GM12878 (cell line): Measurements from ENCODE around the gene PDE7B. TPM values are rescaled to one million over a fixed set of nuclear protein-coding genes. Genes with fewer than 3 reads are reported as not detected.

Experiments used
- CEBPZ ChIP-seq: fragments of 150-350 bp; IDR thresholded peaks from 2 replicates; pipeline ENCODE4 v1.6.1; 2016; ENCODE audit warnings: low read depth, low read length
- KLF5 ChIP-seq: fragments of 450-650 bp; IDR thresholded peaks from 2 replicates; pipeline ENCODE4 v1.6.1; 2014; ENCODE audit warnings: mild to moderate bottlenecking; ENCODE audit not compliant: partially characterized antibody
- LARP7 ChIP-seq: fragments of 450-650 bp; IDR thresholded peaks from 2 replicates; pipeline ENCODE4 v1.6.1; 2017; ENCODE audit warnings: mild to moderate bottlenecking
- MTA2 ChIP-seq: fragments of 450-650 bp; IDR thresholded peaks from 2 replicates; pipeline ENCODE4 v1.6.1; 2016; ENCODE audit warnings: low read depth, mild to moderate bottlenecking, moderate library complexity
- SREBF1 ChIP-seq: IDR thresholded peaks from 2 replicates; pipeline ENCODE4 v1.6.1; 2012; ENCODE audit warnings: mild to moderate bottlenecking, low read length
- SRF ChIP-seq, 2 experiments: IDR thresholded peaks; 2 replicates each; pipeline ENCODE4 v1.6.1; 2011; ENCODE audit warnings: low read depth in 2 of 2, low read length in 2 of 2, mild to moderate bottlenecking in 1 of 2, moderate library complexity in 1 of 2
- SUPT20H ChIP-seq: IDR thresholded peaks from 2 replicates; pipeline ENCODE4 v1.6.1; 2011; ENCODE audit warnings: low read depth, mild to moderate bottlenecking, low read length, moderate library complexity, borderline replicate concordance; ENCODE audit not compliant: control insufficient read depth
- TBL1XR1 ChIP-seq: IDR thresholded peaks from 2 replicates; pipeline ENCODE4 v1.6.1; 2012; ENCODE audit warnings: low read depth, low read length, improper control_type of control experiment
- ZNF622 ChIP-seq: fragments of 450-650 bp; IDR thresholded peaks from 2 replicates; pipeline ENCODE4 v1.6.1; 2017; ENCODE audit warnings: mild to moderate bottlenecking, inconsistent platforms
- polyA plus RNA-seq, 11 experiments: library from polyadenylated mRNA; depleted of rRNA in 4 of 11; unstranded in 6 of 11; stranded (reverse) in 5 of 11; fragments of >200 nt; fragmentation: Nextera tagmentation in 4 of 11; fragmentation: Illumina TruSeq in 1 of 11; extraction: Ambion mirVana in 4 of 11; extraction: Trizol in 1 of 11; gene quantifications; 1 replicate in 1 of 11; 2 replicates in 10 of 11; pipeline versions ENCODE4 v1.2.1 to v1.2.3, GENCODE V29; 2011 to 2016; ENCODE audit warnings: inconsistent platforms in 2 of 11, missing spikeins in 2 of 11, low read depth in 1 of 11
- total RNA-seq, 4 experiments: library from RNA; depleted of rRNA in 3 of 4; stranded (reverse); fragments of >200 nt in 3 of 4; fragmentation: Illumina TruSeq in 1 of 4; extraction: Trizol in 1 of 4; gene quantifications; 2 replicates each; pipeline versions ENCODE4 v1.2.1 to v1.2.3, GENCODE V29; 2013 to 2021
- TF ChIP-seq, protein P1 (sequence below): fragments of 450-650 bp; formaldehyde crosslinking; IDR thresholded peaks from 2 replicates; pipeline ENCODE4 v1.5.0; 2022; ENCODE audit warnings: mild to moderate bottlenecking, missing genetic modification characterization
- TF ChIP-seq, protein P2 (sequence below): fragments of 450-650 bp; IDR thresholded peaks from 2 replicates; pipeline ENCODE4 v1.6.1; 2018; ENCODE audit warnings: borderline replicate concordance, mild to moderate bottlenecking; ENCODE audit not compliant: partially characterized antibody
- TF ChIP-seq, protein P3 (sequence below): IDR thresholded peaks from 2 replicates; pipeline ENCODE4 v1.6.1; 2012; ENCODE audit warnings: low read length, inconsistent platforms
- TF ChIP-seq, protein P4 (sequence below): fragments of 450-650 bp; IDR thresholded peaks from 2 replicates; pipeline ENCODE4 v1.6.1; 2017; ENCODE audit warnings: mild to moderate bottlenecking, moderate library complexity

The PDE7B gene
- total and polyA plus RNA-seq, 10 of the 15 experiments (the other 5 are each of a cell fraction or from before 2014, with no cell fraction given), result not detected

DNA sequence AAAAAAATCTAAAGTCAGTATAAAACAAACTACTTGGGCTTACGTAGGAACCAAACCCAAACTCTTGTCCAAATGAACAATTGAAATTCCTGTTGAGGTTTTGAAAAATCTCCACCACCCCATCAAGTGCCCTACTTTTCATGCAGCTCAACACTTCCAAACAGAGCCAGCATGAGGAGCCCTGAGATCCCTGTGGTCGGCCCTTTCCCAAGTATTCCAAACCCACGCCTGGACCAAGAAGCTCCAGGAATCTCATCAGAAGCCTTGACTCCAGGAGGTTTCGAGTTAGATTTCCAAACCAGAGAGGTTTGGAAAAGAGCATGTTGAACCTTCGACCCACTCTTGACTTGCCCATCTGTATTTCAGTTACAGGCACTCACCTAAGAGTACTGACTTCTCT, 219.3 kb downstream of the PDE7B start (continued):
- TF ChIP-seq CEBPZ, result no peak
- TF ChIP-seq MTA2, result no peak
- no peak for TF ChIP-seq ZNF622
- TF ChIP-seq SRF (IDR thresholded peaks at IDR 0.05; ENCODE audit: low read depth in 2 of 2, low read length in 2 of 2), result no peak
- TF ChIP-seq, protein P1, sequence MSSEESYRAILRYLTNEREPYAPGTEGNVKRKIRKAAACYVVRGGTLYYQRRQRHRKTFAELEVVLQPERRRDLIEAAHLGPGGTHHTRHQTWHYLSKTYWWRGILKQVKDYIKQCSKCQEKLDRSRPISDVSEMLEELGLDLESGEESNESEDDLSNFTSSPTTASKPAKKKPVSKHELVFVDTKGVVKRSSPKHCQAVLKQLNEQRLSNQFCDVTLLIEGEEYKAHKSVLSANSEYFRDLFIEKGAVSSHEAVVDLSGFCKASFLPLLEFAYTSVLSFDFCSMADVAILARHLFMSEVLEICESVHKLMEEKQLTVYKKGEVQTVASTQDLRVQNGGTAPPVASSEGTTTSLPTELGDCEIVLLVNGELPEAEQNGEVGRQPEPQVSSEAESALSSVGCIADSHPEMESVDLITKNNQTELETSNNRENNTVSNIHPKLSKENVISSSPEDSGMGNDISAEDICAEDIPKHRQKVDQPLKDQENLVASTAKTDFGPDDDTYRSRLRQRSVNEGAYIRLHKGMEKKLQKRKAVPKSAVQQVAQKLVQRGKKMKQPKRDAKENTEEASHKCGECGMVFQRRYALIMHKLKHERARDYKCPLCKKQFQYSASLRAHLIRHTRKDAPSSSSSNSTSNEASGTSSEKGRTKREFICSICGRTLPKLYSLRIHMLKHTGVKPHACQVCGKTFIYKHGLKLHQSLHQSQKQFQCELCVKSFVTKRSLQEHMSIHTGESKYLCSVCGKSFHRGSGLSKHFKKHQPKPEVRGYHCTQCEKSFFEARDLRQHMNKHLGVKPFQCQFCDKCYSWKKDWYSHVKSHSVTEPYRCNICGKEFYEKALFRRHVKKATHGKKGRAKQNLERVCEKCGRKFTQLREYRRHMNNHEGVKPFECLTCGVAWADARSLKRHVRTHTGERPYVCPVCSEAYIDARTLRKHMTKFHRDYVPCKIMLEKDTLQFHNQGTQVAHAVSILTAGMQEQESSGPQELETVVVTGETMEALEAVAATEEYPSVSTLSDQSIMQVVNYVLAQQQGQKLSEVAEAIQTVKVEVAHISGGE (CRISPR knock-in tag), result no peak
- no peak for TF ChIP-seq KLF5
- TF ChIP-seq TBL1XR1, result no peak
- no peak for TF ChIP-seq SUPT20H
- TF ChIP-seq, protein P2, sequence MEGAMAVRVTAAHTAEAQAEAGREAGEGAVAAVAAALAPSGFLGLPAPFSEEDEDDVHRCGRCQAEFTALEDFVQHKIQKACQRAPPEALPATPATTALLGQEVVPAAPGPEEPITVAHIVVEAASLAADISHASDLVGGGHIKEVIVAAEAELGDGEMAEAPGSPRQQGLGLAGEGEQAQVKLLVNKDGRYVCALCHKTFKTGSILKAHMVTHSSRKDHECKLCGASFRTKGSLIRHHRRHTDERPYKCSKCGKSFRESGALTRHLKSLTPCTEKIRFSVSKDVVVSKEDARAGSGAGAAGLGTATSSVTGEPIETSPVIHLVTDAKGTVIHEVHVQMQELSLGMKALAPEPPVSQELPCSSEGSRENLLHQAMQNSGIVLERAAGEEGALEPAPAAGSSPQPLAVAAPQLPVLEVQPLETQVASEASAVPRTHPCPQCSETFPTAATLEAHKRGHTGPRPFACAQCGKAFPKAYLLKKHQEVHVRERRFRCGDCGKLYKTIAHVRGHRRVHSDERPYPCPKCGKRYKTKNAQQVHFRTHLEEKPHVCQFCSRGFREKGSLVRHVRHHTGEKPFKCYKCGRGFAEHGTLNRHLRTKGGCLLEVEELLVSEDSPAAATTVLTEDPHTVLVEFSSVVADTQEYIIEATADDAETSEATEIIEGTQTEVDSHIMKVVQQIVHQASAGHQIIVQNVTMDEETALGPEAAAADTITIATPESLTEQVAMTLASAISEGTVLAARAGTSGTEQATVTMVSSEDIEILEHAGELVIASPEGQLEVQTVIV, result no peak
- TF ChIP-seq, protein P3, sequence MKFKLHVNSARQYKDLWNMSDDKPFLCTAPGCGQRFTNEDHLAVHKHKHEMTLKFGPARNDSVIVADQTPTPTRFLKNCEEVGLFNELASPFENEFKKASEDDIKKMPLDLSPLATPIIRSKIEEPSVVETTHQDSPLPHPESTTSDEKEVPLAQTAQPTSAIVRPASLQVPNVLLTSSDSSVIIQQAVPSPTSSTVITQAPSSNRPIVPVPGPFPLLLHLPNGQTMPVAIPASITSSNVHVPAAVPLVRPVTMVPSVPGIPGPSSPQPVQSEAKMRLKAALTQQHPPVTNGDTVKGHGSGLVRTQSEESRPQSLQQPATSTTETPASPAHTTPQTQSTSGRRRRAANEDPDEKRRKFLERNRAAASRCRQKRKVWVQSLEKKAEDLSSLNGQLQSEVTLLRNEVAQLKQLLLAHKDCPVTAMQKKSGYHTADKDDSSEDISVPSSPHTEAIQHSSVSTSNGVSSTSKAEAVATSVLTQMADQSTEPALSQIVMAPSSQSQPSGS, result no peak
- no peak for TF ChIP-seq SREBF1
- no peak for TF ChIP-seq LARP7
- TF ChIP-seq, protein P4, sequence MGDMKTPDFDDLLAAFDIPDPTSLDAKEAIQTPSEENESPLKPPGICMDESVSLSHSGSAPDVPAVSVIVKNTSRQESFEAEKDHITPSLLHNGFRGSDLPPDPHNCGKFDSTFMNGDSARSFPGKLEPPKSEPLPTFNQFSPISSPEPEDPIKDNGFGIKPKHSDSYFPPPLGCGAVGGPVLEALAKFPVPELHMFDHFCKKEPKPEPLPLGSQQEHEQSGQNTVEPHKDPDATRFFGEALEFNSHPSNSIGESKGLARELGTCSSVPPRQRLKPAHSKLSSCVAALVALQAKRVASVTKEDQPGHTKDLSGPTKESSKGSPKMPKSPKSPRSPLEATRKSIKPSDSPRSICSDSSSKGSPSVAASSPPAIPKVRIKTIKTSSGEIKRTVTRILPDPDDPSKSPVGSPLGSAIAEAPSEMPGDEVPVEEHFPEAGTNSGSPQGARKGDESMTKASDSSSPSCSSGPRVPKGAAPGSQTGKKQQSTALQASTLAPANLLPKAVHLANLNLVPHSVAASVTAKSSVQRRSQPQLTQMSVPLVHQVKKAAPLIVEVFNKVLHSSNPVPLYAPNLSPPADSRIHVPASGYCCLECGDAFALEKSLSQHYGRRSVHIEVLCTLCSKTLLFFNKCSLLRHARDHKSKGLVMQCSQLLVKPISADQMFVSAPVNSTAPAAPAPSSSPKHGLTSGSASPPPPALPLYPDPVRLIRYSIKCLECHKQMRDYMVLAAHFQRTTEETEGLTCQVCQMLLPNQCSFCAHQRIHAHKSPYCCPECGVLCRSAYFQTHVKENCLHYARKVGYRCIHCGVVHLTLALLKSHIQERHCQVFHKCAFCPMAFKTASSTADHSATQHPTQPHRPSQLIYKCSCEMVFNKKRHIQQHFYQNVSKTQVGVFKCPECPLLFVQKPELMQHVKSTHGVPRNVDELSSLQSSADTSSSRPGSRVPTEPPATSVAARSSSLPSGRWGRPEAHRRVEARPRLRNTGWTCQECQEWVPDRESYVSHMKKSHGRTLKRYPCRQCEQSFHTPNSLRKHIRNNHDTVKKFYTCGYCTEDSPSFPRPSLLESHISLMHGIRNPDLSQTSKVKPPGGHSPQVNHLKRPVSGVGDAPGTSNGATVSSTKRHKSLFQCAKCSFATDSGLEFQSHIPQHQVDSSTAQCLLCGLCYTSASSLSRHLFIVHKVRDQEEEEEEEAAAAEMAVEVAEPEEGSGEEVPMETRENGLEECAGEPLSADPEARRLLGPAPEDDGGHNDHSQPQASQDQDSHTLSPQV, result no peak
